Activated CD8-positive, alpha-beta T cell treated with anti-CD3 and anti-CD28 coated beads for 36 hours (primary cell): ENCODE data around the gene PKD1L1. TPM values are rescaled to one million over a fixed set of nuclear protein-coding genes. Genes with fewer than 3 reads are reported as not detected.

ENCODE experiments used
- ATAC-seq: fragments of 200-7000 bp; cut with Tn5 transposase; one replicate; pipeline ENCODE4 v1.10.0; 2021; ENCODE audit warnings: mild to moderate bottlenecking, moderate library complexity
- CTCF ChIA-PET: fragments of 350-600 bp; sonication (Branson Sonifier 250); formaldehyde crosslinking; loops from one replicate; lab custom pipeline; 2021; ENCODE audit warnings: antibody characterized with exemption; lab: Charles Lee
- POLR2A ChIA-PET: fragments of 350-600 bp; sonication (Branson Sonifier 250); formaldehyde crosslinking; loops from one replicate; lab custom pipeline; 2021; ENCODE audit warnings: antibody characterized with exemption; lab: Charles Lee
- DNase-seq: peaks from one replicate; pipeline ENCODE4 v3.0.0-alpha.2; 2020
- H3K27ac Mint-ChIP-seq: one replicate; pipeline ENCODE4 v1.8.0; 2021; ENCODE audit warnings: mild to moderate bottlenecking, mixed read lengths
- H3K27me3 Mint-ChIP-seq: one replicate; pipeline ENCODE4 v1.8.0; 2021; ENCODE audit warnings: mixed read lengths
- H3K36me3 Mint-ChIP-seq: one replicate; pipeline ENCODE4 v1.8.0; 2021; ENCODE audit warnings: low read depth, mixed read lengths
- H3K4me1 Mint-ChIP-seq: one replicate; pipeline ENCODE4 v1.8.0; 2021; ENCODE audit warnings: low read depth, mixed read lengths
- H3K4me3 Mint-ChIP-seq: one replicate; pipeline ENCODE4 v1.8.0; 2021; ENCODE audit warnings: mild to moderate bottlenecking, moderate library complexity, mixed read lengths
- H3K9me3 Mint-ChIP-seq: one replicate; pipeline ENCODE4 v1.8.0; 2021; ENCODE audit warnings: mixed read lengths
- CTCF ChIP-seq: fragments of 200-600 bp; IDR thresholded peaks from one replicate; pipeline ENCODE4 v1.8.0; 2022; ENCODE audit warnings: antibody characterized with exemption, mild to moderate bottlenecking
- intact Hi-C: fragments of 100-400 bp; cut with micrococcal nuclease; formaldehyde crosslinking; loops from one replicate; pipeline ENCODE4 v1.10.0; 2022
- total RNA-seq, 2 experiments: library from RNA; stranded (reverse); gene quantifications; one replicate each; pipeline ENCODE4 v1.2.3, GENCODE V29; 2021

The PKD1L1 gene
- total RNA-seq, 2 experiments from 2014 or later = 0.09 to 0.20 TPM

DNA sequence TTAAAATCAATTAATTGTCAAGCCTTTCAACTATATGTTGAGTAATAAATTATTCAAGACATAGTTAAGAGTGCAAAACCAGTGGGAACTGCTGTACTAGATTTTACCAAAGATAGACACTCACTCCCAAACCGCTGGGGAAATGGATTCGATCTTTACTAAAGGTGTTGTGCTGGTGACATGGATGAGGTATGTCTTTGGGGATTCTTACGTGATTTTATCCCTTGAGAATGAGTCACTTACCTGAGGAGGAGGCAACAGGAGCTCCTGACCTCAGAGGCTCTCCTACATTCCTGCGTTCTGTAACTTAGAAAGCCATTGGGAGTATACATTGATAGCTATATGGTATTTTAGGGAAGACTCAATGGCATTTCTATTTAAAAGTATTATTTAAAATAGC lies 165.5 kb downstream of the PKD1L1 start:
- Mint-ChIP-seq H3K4me3 (no peak overlapping the region), H3K9me3 (no peaks in the 10 kb centered on the region), H3K27ac (no peak overlapping the region), H3K27me3 (peaks cover 2% of the 10 kb centered on the region), H3K4me1 (no peaks in the 10 kb centered on the region), H3K36me3 (no peaks in the 10 kb centered on the region)
- ChIA-PET CTCF (no interaction called here), POLR2A (no interaction called here)
- no peak for ATAC-seq
- no peak for TF ChIP-seq CTCF
- no peak for DNase-seq
- intact Hi-C loops = no loop called here

- ATAC-seq (no peak), DNase-seq (no peak)
- no peak overlapping the region for H3K27ac Mint-ChIP-seq
- H3K4me3 Mint-ChIP-seq = no peak overlapping the region
- POLR2A ChIA-PET = no interaction called here
- peaks cover 2% of the 10 kb centered on the region for H3K27me3 Mint-ChIP-seq
- CTCF ChIA-PET = no interaction called here
- H3K36me3 Mint-ChIP-seq = no peaks in the 10 kb centered on the region
- no peak for TF ChIP-seq CTCF
- H3K9me3 Mint-ChIP-seq = no peaks in the 10 kb centered on the region
- intact Hi-C loops = no loop called here
- no peaks in the 10 kb centered on the region for H3K4me1 Mint-ChIP-seq
Observed at GRCh38 chr7:47782022-47782421, 166.2 kb downstream of the PKD1L1 start.

- H3K9me3 Mint-ChIP-seq = no peaks in the 10 kb centered on the region
- DNase-seq (no peak), ATAC-seq (no peak)
- no peak overlapping the region for H3K4me3 Mint-ChIP-seq
- ChIA-PET POLR2A (no interaction called here), CTCF (no interaction called here)
- no peaks in the 10 kb centered on the region for H3K36me3 Mint-ChIP-seq
- H3K4me1 Mint-ChIP-seq = no peaks in the 10 kb centered on the region
- intact Hi-C loops = no loop called here
- no peak for TF ChIP-seq CTCF
- H3K27me3 Mint-ChIP-seq = peaks cover 2% of the 10 kb centered on the region
- no peak overlapping the region for H3K27ac Mint-ChIP-seq
Observed at GRCh38 chr7:47780555-47780954, 167.7 kb downstream of the PKD1L1 start.

DNA sequence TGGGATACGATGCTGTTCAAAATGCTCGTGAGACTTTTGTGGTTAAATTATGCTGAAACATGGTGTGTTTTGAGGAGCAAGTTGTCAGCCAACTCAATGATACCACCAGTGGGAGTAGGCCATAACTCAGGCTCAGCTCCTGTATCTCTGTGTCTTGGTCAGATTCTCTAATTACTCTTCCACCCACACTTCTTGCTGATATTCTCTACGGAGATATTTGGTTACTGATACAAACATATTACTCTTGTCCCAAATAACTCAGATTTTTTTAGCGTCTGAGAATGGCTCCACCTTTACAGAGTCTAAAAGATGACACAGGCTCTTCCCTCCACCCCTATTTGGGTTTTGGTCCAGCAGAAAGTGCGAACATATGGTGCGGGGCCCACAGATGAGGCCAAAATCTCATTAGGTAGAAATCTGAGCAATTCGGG lies 168.9 kb downstream of the PKD1L1 start:
- no peaks in the 10 kb centered on the region for H3K4me1 Mint-ChIP-seq
- peaks cover 2% of the 10 kb centered on the region for H3K27me3 Mint-ChIP-seq
- no peak for ATAC-seq
- no peak overlapping the region for H3K27ac Mint-ChIP-seq
- no peak for DNase-seq
- ChIA-PET CTCF (no interaction called here), POLR2A (no interaction called here)
- H3K4me3 Mint-ChIP-seq = no peak overlapping the region
- no peaks in the 10 kb centered on the region for H3K36me3 Mint-ChIP-seq
- H3K9me3 Mint-ChIP-seq = no peaks in the 10 kb centered on the region
- TF ChIP-seq CTCF = no peak
- intact Hi-C loops = no loop called here

GRCh38 chr7:47778153-47778661 lies 170.1 kb downstream of the PKD1L1 start:
- Mint-ChIP-seq H3K4me1 (no peaks in the 10 kb centered on the region), H3K27me3 (peaks cover 2% of the 10 kb centered on the region), H3K36me3 (no peaks in the 10 kb centered on the region), H3K4me3 (no peak overlapping the region), H3K27ac (no peak overlapping the region), H3K9me3 (no peaks in the 10 kb centered on the region)
- ATAC-seq = no peak
- no peak for DNase-seq
- no peak for TF ChIP-seq CTCF
- CTCF ChIA-PET = no interaction called here
- intact Hi-C loops = no loop called here
- POLR2A ChIA-PET = no interaction called here
